HG03520 (cell line): ENCODE measurements around the gene MTG1.
A peak's percentile ranks its signal among the peaks of the same experiment; 100 is the strongest.
"Not testable (repeated sequence)": the region's sequence is repeated elsewhere in the genome, so short reads cannot be mapped to it uniquely, and the experiment has no call there.

Experiments used
- ATAC-seq: cut with Tn5 transposase; IDR thresholded peaks from one replicate; pipeline ENCODE4 v1.9.1; 2021; ENCODE audit warnings: mild to moderate bottlenecking, moderate library complexity; ENCODE audit not compliant: unreplicated experiment

Gene MTG1

GRCh38 chr10:133377818-133378250, 16.1 kb upstream of the MTG1 start:
- no peak for ATAC-seq

DNA sequence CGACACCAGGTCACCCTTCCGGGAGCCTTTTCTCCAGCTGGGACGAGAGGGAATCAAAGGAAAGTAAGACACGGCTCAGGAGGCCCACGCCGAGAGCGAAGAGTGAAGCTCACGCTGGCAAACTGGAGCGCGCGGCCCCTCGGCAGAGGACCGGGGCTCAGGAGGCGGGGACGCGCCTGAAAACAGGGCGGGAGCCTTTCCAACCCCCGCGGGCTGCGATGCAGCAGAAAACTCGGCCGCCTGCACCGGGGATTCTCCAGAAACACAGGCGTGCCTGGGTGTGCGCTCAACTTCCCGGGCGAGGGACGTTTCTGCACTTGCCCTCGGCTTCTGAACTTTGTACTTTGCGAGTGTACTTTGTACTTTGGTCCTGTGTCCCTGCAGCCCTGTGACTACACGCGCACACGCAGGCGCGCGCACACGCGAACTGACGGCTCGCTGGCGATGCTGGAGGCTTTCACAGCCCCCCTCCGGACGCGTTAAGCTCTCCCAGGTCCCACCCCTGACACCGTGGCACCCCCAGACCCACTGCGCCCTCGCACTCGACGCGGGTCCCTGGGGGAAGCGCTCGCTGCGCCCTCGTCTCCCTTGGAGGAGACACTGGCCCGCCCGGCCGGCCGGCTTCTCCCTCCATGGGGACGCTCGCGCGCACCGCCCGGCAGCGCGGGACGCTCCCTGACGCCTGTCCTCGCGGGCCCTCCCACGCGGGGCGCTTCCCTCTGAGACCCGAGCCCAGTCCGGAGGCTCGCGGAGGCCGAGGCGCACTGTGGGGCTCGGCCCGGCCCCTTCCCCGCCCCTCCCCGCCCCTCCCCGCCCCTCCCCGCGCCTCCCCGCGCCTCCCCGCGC, 15.5 kb upstream of the MTG1 start:
- peak; percentile 34 for ATAC-seq

DNA sequence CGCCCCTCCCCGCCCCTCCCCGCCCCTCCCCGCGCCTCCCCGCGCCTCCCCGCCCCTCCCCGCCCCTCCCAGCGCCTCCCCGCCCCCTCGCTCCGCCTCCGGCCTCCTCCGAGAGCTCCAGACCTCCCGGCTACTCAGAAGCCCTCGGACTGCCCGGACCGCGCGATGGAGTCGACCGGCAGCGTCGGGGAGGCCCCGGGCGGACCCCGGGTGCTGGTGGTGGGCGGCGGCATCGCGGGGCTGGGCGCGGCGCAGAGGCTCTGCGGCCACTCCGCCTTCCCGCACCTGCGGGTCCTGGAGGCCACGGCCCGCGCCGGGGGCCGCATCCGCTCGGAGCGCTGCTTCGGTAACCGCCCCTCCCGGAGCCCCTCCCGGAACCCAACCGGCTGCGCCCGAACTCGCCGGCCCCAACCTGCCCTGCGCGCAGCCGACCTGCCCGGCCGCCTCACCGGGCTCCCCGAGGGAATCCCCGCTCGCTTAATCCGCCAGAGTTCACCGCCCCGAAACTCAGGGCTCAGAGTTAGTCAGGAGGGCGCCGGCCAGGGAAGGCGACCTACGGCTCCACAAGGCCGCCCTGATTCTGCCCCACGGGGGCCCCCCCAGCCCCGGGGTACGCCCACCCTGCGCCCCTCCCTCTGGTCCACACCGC, 14.7 kb upstream of the MTG1 start, which contains the start of gene PAOX:
PAOX (plus strand) TSS at position 111 of the 649 bp plus-strand sequence; CDS start at position 166, 55 bp downstream.
- peak; percentile 48 for ATAC-seq

DNA sequence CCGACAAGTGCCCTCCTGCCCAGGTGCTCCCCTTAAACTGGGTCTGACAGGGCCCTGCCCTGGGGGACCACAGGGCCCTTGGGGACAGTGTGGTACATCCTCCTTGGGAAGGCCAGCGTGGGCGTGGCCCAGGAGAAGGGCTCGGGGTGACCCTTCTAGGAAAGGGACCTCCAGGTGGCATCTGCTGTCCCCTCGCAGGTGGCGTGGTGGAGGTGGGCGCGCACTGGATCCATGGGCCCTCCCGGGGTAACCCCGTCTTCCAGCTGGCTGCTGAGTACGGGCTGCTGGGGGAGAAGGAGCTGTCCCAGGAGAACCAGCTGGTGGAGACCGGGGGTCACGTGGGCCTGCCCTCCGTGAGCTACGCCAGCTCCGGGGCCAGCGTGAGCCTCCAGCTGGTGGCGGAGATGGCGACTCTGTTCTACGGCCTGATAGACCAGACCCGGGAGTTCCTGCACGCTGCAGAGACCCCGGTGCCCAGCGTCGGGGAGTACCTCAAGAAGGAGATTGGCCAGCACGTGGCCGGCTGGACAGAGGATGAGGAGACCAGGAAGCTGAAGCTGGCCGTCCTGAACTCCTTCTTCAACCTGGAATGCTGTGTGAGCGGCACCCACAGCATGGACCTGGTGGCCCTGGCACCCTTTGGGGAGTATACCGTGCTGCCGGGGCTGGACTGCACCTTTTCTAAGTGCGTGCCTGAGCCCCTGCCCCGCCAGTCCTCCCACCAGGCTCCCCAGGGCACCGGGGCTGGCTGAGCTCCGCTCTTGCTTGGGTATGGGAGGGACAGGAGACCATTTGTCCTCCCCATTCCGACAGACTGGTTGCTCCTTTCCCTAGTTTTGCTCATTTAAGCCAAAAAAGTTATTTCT, 13.9 kb upstream of the MTG1 start:
- ATAC-seq = no peak

DNA sequence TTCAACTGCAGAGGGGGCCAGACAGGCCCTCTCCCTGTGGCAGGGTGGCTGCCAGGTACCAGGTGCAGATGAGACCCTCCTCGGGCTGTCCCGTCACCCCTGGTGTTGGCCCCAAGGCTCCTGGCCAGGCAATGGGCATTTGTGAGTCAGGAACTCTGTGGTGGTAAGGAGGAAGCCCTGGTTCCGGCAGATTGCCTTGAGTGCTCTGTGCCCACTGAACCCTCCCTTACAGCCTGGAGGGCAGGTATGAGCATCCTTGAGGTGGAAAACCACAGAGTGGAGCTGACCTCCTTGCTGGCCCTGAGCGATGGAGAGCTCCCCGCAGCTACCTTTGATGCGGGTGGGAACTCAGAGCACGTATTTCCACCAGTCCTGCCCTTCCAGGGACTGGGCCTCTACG, 12.9 kb upstream of the MTG1 start:
- no peak for ATAC-seq

DNA sequence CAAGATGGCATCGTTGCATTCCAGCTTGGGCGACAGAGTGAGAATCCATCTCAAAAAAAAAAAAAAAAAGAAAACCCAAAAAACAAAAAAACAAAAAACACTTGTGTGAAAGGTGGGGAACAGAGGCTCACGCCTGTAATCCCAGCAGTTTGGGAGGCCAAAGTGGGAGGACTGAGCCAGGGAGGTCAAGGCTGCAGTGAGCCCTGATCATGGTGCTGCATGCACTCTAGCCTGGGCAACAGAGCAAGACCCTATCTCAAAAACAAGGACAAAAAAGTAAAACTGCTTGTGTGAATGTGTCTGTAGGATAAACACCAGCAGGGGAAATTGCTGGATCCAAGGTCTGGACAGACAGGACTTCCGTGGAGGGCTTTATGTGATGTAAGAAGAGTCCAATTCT, 10.4 kb upstream of the MTG1 start:
- ATAC-seq = no peak

DNA sequence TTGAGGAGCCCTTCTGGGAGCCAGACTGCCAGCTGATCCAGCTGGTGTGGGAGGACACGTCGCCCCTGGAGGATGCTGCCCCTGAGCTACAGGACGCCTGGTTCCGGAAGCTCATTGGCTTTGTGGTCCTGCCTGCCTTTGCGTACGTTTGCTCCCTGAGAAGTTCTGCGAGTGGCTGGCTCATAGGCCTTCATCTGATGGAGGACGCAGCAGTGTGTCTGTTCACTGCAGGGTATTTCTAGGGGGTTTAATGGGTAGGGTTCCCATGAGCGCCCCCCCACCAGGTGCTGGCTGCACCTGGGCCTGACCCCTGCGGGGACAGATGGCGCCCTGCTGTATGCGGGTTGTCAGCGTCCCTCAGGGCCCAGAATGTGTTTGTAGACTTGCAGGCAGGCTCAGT, 9.9 kb upstream of the MTG1 start:
- no peak for ATAC-seq

DNA sequence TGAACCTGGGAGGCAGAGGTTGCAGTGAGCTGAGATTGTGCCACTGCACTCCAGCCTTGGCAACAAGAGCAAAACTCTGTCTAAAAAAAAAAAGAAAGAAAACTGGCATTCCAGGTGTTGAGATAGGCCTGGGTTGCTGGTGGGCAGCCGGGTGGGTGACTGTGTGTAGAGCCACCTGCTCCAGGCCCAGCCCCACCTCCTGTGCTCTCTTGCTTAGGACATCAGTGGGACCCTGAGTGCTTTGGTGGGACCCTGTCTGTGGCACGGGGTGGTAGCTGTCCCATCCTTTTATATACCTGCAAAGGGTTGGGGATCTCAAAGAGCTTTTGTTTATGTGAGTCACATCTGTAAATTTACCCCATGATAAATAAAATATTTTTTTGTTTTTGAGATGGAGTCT, 8.7 kb upstream of the MTG1 start:
- ATAC-seq = no peak

- not testable (repeated sequence) for ATAC-seq
Measured at GRCh38 chr10:133386951-133387350, 7.0 kb upstream of the MTG1 start.

DNA sequence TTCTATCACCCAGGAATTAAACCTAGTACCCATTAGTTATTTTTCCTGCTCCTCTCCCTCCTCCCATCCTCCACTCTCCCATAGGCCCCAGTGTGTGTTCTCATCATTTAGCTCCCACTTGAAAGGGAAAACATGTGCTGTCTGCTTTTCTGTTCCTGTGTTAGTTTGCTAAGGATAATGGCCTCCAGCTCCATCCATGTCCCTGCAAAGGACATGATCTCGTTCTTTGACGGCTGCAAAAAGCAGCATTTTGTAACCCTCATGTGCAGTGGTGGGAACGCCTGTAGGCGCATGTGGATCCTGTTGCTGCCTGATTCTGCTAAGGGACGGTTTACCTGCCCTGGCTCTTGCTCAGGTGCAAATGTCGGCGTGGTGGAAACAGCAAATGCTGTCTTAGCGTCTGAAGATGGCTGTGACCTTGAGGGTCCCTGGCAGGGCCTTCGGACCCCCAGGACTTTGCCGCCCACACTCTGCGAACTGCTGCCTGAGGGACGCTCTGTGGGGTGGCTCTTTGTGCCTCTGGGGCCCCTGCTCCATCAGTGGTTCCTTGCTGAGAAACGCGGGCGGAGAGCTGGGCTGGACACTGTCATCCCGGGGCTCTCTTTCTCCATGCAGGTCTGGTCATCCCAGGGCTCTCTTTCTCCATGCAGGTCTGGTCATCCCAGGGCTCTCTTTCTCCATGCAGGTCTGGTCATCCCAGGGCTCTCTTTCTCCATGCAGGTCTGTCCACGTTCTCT, 5.6 kb upstream of the MTG1 start:
- peak; percentile 2 for ATAC-seq

GRCh38 chr10:133388973-133389818, 4.8 kb upstream of the MTG1 start:
- ATAC-seq = peak; percentile 89

DNA sequence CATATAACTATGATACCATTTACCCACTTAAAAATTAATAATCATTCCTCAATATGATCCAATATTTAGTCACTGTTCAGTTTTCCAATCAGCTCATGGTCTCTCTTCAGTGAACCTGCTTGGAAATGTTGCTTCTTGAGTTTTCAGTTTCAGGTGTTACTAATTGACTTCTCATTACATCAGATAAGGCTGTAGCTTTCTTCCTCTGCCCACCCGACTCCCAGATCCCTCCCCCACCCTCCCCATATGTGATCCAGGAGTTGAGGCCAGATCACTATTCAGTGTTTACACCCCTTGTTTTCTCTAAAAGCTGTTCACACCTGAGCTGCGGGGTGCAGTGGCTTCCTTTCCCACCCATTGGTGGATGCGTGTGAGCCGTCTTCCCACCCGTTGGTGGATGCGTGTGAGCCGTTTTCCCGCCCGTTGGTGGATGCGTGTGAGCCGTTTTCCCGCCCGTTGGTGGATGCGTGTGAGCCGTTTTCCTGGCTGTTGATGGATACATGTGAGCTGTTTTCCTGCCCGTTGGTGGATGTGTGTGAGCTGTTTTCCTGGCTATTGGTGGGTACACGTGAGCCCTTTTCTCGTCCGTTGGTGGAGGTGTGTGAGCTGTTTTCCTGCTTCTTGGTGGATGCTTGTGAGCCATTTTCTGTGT, 3.2 kb upstream of the MTG1 start:
- ATAC-seq = no peak

- no peak for ATAC-seq
Measured at GRCh38 chr10:133391249-133391635, 2.7 kb upstream of the MTG1 start.

- ATAC-seq = no peak
Measured at GRCh38 chr10:133391761-133392518, 2.0 kb upstream of the MTG1 start.

DNA sequence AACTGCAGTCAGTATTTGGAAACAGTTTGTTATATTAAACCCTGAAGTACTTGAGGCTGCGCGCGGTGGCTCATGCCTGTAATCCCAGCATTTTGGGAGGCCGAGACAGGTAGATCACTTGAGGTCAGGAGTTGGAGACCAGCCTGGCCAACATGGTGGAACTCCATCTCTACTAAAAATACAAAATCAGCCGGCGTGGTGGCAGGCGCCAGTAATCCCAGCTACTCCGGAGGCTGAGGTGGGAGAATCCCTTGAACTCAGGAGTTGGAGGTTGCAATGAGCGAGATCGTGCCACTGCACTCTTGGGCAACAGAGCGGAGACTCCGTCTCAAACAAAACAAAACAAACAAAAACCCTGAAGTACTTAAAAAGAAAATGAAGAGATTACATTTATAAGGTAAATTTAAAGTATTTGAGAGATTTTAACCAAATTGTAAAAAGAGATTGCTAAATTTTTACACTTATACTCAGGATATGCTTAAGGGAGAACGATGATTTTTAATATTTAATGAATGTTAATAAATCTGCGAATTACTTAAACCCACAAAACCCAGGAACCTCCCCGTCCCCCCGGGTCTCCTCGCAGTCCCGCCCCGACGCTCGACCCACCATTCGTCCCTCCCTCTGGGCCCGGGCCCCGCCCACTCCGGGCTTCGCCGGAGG, 425 bp upstream of the MTG1 start:
- ATAC-seq = no peak

DNA sequence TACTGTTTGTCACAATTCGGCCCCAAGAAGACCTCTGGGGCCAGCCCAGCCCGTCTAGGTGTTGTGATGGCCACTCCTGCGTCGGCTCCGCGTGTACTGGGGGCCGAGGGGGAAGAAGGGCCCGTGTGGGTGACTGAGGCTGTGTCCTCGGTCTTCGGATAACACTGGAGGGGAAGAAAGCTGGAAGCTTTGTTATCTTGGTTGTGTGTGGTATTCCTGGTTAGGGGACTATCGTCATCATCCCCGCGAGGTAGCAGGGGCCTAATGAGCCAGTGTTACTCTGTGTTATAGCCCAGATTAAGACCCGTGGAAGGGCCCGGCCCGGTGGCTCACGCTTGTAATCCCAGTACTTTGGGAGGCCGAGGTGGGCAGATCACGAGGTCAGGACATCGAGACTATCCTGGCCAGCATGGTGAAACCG, 854 bp downstream of the MTG1 start:
- ATAC-seq = no peak

DNA sequence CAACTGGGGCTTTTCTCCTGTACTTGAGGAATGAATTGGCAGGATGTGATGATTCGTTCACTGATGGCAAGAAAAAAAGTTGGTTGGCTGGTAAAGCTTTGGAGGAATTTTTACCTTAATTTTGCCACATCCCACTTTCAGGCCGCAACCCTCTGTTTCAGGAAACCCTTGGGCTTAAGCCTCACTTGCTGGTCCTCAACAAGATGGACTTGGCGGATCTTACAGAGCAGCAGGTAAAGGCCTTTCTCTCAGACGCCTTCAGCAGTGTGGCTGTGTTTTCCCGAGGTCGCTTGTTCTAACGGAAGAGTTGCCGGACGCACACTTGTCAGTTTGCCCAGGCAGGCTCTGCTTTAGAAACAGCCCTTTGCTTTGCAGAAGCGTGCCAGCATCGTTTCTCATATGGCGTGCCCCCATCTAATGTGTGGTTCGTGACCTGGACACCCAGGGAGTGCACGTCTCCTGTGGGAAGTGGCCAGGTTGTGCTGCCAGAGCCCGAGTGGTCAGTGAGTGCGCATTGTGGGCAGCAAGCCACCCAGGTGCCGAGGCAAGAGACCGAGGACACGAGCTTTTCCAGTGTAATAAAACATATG, 2.2 kb downstream of the MTG1 start:
- ATAC-seq = no peak

DNA sequence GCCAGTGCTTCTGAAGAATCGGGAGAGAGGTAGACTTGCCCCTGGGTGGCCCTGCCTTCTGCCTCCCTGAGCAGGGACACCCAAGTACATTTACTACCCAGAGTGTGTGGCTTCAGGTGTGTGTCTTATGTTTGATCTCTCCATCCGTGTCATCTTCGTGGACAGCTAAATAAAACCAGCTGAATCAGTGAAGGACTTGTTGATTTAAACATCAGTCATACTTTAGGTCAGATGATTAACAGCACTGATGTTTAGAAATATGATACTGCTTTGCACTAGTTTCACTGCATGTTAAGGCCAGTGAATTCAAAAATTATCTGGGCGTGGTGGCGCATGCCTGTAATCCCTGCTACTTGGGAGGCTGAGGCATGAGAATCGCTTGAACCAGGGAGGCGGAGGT, 4.0 kb downstream of the MTG1 start:
- no peak for ATAC-seq
